Measurements from ENCODE around the gene KMT2B. TPM values are rescaled to one million over a fixed set of nuclear protein-coding genes. Genes with fewer than 3 reads are reported as not detected.

Gene KMT2B
- total RNA-seq, 8 experiments from 2014 or later, result 6.1 to 28.4 (median 11.0) TPM

DNA sequence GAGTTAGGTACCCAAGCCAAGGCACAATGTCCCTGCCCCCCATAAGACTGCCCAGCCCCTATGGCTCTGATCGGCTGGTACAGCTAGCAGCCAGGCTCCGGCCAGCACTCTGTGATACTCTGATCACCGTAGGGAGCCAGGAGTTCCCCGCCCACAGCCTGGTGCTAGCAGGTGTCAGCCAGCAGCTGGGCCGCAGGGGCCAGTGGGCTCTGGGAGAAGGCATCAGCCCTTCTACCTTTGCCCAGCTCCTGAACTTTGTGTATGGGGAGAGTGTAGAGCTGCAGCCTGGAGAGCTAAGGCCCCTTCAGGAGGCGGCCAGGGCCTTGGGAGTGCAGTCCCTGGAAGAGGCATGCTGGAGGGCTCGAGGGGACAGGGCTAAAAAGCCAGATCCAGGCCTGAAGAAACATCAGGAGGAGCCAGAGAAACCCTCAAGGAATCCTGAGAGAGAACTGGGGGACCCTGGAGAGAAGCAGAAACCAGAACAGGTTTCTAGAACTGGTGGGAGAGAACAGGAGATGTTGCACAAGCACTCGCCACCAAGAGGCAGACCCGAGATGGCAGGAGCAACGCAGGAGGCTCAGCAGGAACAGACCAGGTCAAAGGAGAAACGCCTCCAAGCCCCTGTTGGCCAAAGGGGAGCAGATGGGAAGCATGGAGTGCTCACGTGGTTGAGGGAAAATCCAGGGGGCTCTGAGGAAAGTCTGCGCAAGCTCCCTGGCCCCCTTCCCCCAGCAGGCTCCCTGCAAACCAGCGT lies 3.0 kb upstream of the KMT2B start:
- in situ Hi-C loops (cut with MboI; ENCODE audit: low pct_unique_long_range_greater_than_20kb in 2 of 9, low sequenced_read_pairs in 9 of 9, unreplicated experiment in 9 of 9), result no loop called here
- no peak overlapping the region for H3K4me3 ChIP-seq
- WGBS, 10 experiments, result 40 to 90% (median 69%) methylated on average over 1 to 6 of the region's 14 CpGs; no CpG with 5 or more reads in 2 of the 10 experiments
- peaks cover 16 to 17% of the 10 kb centered on the region in 2 donors for H3K4me1 ChIP-seq (replicated peaks in 1 of 2)
- ATAC-seq (replicated peaks in 6 of 8), result no peak
- H3K27ac ChIP-seq, result no peak overlapping the region

- H3K27ac ChIP-seq, result peak overlapping the region in 1 of 2 donors; percentile 81
- peak overlapping the region in 2 of 5 donors; percentile 60 to 86 for H3K4me3 ChIP-seq
- 71 to 93% (median 80%) methylated on average over 1 to 3 of the region's 7 CpGs; no CpG with 5 or more reads in 7 of the 10 experiments for WGBS, 10 experiments
- H3K4me1 ChIP-seq (replicated peaks in 1 of 2), result peaks cover 16 to 17% of the 10 kb centered on the region in 2 donors
- ATAC-seq (replicated peaks in 6 of 8), result no peak
- in situ Hi-C loops (cut with MboI; ENCODE audit: low pct_unique_long_range_greater_than_20kb in 2 of 9, low sequenced_read_pairs in 9 of 9, unreplicated experiment in 9 of 9), result no loop called here
Observed at GRCh38 chr19:35715355-35715809, 2.4 kb upstream of the KMT2B start.

DNA sequence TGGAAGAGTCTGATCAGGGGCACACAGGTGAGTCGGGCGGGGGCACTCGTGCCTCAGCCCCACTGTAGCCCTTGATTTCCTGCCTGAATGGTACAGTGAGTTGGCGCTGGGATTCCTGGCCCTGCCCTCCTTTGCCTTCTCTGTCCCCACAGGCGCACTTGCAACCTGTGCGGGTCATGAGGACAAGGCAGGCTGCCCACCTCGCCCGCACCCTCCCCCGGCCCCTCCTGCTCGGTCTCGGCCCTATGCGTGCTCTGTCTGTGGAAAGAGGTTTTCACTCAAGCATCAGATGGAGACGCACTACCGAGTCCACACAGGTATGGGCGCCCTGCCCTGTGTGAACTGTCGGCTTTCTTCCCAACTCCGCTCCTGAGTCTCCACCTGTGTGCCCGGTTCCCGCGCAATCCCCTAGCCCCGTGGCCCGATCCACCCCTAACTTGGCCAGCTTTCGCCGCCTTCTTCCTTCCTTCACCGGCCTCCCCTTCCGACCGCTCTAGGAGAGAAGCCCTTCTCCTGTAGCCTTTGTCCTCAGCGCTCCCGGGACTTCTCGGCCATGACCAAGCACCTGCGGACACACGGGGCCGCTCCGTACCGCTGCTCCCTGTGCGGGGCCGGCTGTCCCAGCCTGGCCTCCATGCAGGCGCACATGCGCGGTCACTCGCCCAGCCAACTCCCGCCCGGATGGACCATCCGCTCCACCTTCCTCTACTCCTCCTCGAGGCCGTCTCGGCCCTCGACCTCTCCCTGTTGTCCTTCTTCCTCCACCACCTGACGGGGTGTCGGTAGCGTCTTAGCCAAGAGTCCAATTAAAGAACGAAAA lies 1.6 kb upstream of the KMT2B start:
- Histone ChIP-seq H3K27ac (peak overlapping the region; percentile 45 to 81), H3K4me3 (peak overlapping the region; percentile 39 to 91 (median 62)), H3K4me1 (replicated peaks in 1 of 2) (peaks cover 16 to 17% of the 10 kb centered on the region in 2 donors)
- 0 to 9% (median 2%) methylated on average over 1 to 18 of the region's 52 CpGs; no CpG with 5 or more reads in 2 of the 10 experiments for WGBS, 10 experiments
- in situ Hi-C loops (cut with MboI; ENCODE audit: low pct_unique_long_range_greater_than_20kb in 2 of 9, low sequenced_read_pairs in 9 of 9, unreplicated experiment in 9 of 9), result no loop called here
- ATAC-seq (replicated peaks in 6 of 8), result peak; percentile 4 to 27 (median 25)

DNA sequence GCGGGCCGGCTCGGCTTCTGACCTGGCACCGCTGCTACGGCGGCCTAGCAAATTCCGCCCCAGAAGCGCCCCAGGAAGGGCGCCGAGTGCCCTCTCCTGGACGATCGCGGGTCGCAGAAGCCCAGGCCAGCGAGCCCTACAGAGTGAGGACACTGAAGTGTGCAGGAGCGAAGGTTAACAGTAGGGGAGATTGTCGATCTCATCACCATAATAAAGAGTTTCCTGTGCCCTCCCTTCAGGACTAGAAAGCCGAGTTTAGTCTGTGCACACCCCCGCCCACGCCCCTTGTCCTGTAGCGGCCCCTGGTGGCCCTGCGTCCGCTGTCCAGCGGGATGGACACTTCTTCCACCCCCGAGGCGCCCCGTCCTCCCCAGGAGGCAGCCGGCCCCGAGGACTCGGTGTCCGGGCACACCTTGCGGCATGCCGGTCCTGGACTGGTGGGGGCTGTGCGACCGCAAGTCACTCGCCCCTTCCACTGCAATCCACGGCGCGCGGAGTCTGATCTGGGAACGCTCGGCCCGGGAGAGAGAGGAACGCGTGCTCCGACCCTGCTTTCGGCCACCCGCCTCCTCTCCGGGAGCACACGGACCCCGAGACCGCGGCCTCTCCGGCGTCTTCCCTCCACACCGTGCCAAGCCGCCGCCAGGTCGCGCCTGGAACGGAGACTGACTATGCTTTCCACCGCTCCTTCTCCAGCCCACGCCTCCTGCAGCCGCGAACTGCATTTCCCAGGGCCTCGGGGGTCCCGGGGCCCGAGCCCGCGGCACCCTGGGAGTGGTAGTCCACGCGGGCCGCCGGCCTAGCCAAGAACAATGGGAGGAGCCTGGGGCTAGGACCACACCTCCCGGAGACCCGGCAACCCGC lies 770 bp upstream of the KMT2B start:
- WGBS, 10 experiments, result 0 to 4% (median 0%) methylated on average over 1 to 22 of the region's 77 CpGs; no CpG with 5 or more reads in 2 of the 10 experiments
- H3K4me1 ChIP-seq (replicated peaks in 1 of 2), result peaks cover 16 to 17% of the 10 kb centered on the region in 2 donors
- H3K4me3 ChIP-seq, result peak overlapping the region; percentile 39 to 91 (median 62)
- peak overlapping the region; percentile 81 to 94 for H3K27ac ChIP-seq
- in situ Hi-C loops (cut with MboI; ENCODE audit: low pct_unique_long_range_greater_than_20kb in 2 of 9, low sequenced_read_pairs in 9 of 9, unreplicated experiment in 9 of 9), result no loop called here
- peak; percentile 51 to 88 (median 84) for ATAC-seq (replicated peaks in 6 of 8)

DNA sequence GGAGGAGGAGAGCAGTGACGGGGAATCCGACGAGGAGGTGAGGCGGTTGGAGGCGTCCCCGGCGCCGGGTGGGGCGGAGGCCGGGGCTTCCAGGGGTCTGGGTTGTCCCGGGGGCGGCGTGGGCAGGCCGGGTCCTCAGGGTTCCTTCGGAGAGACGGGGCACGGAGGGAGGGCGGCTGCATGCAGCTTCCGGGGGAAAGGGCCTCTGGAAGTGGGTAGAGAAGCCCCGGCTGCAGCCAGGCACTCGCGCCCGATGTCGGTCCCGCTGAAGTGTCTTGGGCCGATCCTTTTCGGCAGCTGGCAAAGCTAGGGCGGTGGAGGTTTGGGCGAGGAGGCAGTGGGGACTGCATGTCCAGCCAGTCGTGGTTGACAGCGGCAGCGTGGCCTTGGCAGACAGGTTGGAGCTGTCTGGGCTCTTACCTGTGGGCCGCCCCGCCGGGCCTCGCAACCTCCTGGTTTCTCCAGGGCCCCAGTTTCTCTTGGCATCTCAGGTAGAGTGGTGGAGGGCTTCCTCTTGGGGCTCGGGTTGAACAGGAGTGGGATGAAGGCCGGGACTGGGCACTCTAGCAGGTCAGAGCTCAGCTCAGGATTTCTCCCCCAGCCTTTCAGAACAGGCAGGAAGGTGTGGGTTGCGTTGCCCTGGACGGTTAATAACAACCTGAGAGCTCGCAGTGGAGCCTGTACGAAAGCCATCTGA lies 690 bp downstream of the KMT2B start:
- peaks cover 16 to 17% of the 10 kb centered on the region in 2 donors for H3K4me1 ChIP-seq (replicated peaks in 1 of 2)
- peak overlapping the region; percentile 81 to 94 for H3K27ac ChIP-seq
- WGBS, 10 experiments, result 0 to 10% (median 0%) methylated on average over 1 to 6 of the region's 42 CpGs; no CpG with 5 or more reads in 7 of the 10 experiments
- ATAC-seq (replicated peaks in 6 of 8), result peak in 2 of 8 experiments; percentile 0 to 1
- peak overlapping the region; percentile 39 to 91 (median 62) for H3K4me3 ChIP-seq
- in situ Hi-C loops (cut with MboI; ENCODE audit: low pct_unique_long_range_greater_than_20kb in 2 of 9, low sequenced_read_pairs in 9 of 9, unreplicated experiment in 9 of 9), result no loop called here

- no peak for ATAC-seq (replicated peaks in 6 of 8)
- 60 to 100% (median 83%) methylated on average over 1 to 14 of the region's 32 CpGs; no CpG with 5 or more reads in 3 of the 10 experiments for WGBS, 10 experiments
- in situ Hi-C loops (cut with MboI; ENCODE audit: low pct_unique_long_range_greater_than_20kb in 2 of 9, low sequenced_read_pairs in 9 of 9, unreplicated experiment in 9 of 9), result no loop called here
- Histone ChIP-seq H3K4me1 (replicated peaks in 1 of 2) (peaks cover 16 to 17% of the 10 kb centered on the region in 2 donors), H3K4me3 (peak overlapping the region in 2 of 5 donors; percentile 39 to 60), H3K27ac (no peak overlapping the region)
Observed at GRCh38 chr19:35719402-35720162, 1.8 kb downstream of the KMT2B start.

GRCh38 chr19:35720163-35720524 lies 2.3 kb downstream of the KMT2B start:
- no peak for ATAC-seq (replicated peaks in 6 of 8)
- H3K4me1 ChIP-seq (replicated peaks in 1 of 2), result peaks cover 15 to 17% of the 10 kb centered on the region in 2 donors
- in situ Hi-C loops (cut with MboI; ENCODE audit: low pct_unique_long_range_greater_than_20kb in 2 of 9, low sequenced_read_pairs in 9 of 9, unreplicated experiment in 9 of 9), result no loop called here
- no peak overlapping the region for H3K27ac ChIP-seq
- H3K4me3 ChIP-seq, result no peak overlapping the region
- WGBS, 10 experiments, result 80 to 100% (median 99%) methylated on average over 1 to 8 of the region's 9 CpGs

- H3K4me3 ChIP-seq, result no peak overlapping the region
- WGBS, 10 experiments, result no CpG with 5 or more reads among the region's 17 CpGs
- in situ Hi-C loops (cut with MboI; ENCODE audit: low pct_unique_long_range_greater_than_20kb in 2 of 9, low sequenced_read_pairs in 9 of 9, unreplicated experiment in 9 of 9), result no loop called here
- H3K27ac ChIP-seq, result no peak overlapping the region
- peaks cover 10 to 13% of the 10 kb centered on the region in 2 donors for H3K4me1 ChIP-seq (replicated peaks in 1 of 2)
- ATAC-seq (replicated peaks in 6 of 8), result no peak
Observed at GRCh38 chr19:35720648-35721047, 2.8 kb downstream of the KMT2B start.

- in situ Hi-C loops (cut with MboI; ENCODE audit: low pct_unique_long_range_greater_than_20kb in 2 of 9, low sequenced_read_pairs in 9 of 9, unreplicated experiment in 9 of 9), result no loop called here
- ATAC-seq (replicated peaks in 6 of 8), result no peak
- H3K27ac ChIP-seq, result no peak overlapping the region
- 84 to 100% (median 97%) methylated on average over 1 to 9 of the region's 16 CpGs; no CpG with 5 or more reads in 4 of the 10 experiments for WGBS, 10 experiments
- no peak overlapping the region for H3K4me3 ChIP-seq
- peaks cover 6 to 8% of the 10 kb centered on the region in 2 donors for H3K4me1 ChIP-seq (replicated peaks in 1 of 2)
Observed at GRCh38 chr19:35721374-35721773, 3.6 kb downstream of the KMT2B start.

- Histone ChIP-seq H3K27ac (no peak overlapping the region), H3K4me1 (replicated peaks in 1 of 2) (peaks cover 6 to 8% of the 10 kb centered on the region in 2 donors), H3K4me3 (no peak overlapping the region)
- in situ Hi-C loops (cut with MboI; ENCODE audit: low pct_unique_long_range_greater_than_20kb in 2 of 9, low sequenced_read_pairs in 9 of 9, unreplicated experiment in 9 of 9), result no loop called here
- 78 to 100% (median 90%) methylated on average over 1 to 8 of the region's 14 CpGs; no CpG with 5 or more reads in 7 of the 10 experiments for WGBS, 10 experiments
- ATAC-seq (replicated peaks in 6 of 8), result no peak
Observed at GRCh38 chr19:35722461-35722860, 4.7 kb downstream of the KMT2B start.

DNA sequence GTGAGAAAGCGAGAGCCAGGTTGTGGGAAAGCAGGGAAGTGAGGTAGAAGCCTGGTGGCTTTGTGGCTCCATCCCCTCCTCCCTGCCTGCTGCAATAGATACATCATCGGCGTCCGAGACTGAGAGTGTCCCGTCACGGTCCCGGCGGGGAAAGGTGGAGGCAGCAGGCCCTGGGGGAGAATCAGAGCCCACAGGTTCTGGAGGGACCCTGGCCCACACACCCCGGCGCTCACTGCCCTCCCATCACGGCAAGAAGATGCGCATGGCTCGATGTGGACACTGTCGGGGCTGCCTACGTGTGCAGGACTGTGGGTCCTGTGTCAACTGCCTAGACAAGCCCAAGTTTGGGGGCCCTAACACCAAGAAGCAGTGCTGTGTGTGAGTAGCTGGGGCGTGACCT lies 5.1 kb downstream of the KMT2B start:
- ATAC-seq (replicated peaks in 6 of 8), result no peak
- no peak overlapping the region for H3K27ac ChIP-seq
- WGBS, 10 experiments, result 90 to 100% (median 100%) methylated on average over 1 to 8 of the region's 16 CpGs; no CpG with 5 or more reads in 5 of the 10 experiments
- H3K4me3 ChIP-seq, result no peak overlapping the region
- H3K4me1 ChIP-seq (replicated peaks in 1 of 2), result peaks cover 6 to 8% of the 10 kb centered on the region in 2 donors
- in situ Hi-C loops (cut with MboI; ENCODE audit: low pct_unique_long_range_greater_than_20kb in 2 of 9, low sequenced_read_pairs in 9 of 9, unreplicated experiment in 9 of 9), result no loop called here
